ENCODE measurements around the gene RAB34.

DNA sequence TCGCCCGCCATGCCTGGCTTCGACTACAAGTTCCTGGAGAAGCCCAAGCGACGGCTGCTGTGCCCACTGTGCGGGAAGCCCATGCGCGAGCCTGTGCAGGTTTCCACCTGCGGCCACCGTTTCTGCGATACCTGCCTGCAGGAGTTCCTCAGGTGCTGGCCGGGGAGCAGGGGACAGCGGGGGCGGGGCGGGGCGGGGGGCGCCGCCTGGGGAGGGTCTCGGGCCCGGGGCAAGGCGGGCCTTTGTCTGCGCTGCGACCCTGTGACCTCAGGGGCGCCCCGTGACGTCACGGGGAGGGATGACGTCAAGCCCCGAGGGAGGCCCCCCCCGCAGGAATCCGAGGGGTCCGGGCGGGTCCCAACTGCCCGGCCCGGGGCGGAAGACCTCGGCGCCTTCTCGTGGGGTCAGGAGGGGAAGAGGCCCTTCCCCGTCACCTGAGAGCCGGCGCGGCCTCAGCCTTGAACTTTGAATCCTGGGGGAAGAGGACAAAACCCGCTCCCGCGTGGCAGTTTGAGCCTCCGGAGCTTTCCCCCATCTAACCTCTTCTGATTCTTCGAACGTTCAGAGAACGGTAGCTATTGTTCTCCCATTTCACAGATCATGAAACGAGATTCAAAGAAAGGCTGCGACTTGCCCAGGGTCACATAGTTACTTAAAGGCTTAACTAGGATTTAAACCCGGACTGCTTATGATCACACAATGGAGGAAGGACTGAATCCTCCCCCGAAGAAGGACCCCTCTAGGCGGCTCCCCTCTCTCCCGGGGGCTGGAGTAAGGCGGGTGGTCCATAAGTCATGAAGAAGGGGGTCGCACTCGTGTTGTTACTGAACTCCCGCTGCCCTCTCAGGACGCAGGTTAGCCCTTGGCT lies 26.7 kb upstream of the RAB34 start:
- TF ChIP-seq, protein P1, sequence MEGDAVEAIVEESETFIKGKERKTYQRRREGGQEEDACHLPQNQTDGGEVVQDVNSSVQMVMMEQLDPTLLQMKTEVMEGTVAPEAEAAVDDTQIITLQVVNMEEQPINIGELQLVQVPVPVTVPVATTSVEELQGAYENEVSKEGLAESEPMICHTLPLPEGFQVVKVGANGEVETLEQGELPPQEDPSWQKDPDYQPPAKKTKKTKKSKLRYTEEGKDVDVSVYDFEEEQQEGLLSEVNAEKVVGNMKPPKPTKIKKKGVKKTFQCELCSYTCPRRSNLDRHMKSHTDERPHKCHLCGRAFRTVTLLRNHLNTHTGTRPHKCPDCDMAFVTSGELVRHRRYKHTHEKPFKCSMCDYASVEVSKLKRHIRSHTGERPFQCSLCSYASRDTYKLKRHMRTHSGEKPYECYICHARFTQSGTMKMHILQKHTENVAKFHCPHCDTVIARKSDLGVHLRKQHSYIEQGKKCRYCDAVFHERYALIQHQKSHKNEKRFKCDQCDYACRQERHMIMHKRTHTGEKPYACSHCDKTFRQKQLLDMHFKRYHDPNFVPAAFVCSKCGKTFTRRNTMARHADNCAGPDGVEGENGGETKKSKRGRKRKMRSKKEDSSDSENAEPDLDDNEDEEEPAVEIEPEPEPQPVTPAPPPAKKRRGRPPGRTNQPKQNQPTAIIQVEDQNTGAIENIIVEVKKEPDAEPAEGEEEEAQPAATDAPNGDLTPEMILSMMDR (IDR thresholded peaks at IDR 0.05 in 8 of 11, conservative IDR thresholded peaks at IDR 0.05 in 3 of 11) = no peak
- TF ChIP-seq POLR2A (IDR thresholded peaks at IDR 0.05) = no peak
